ENCODE results near the gene CLIC3.

CLIC3 gene

DNA sequence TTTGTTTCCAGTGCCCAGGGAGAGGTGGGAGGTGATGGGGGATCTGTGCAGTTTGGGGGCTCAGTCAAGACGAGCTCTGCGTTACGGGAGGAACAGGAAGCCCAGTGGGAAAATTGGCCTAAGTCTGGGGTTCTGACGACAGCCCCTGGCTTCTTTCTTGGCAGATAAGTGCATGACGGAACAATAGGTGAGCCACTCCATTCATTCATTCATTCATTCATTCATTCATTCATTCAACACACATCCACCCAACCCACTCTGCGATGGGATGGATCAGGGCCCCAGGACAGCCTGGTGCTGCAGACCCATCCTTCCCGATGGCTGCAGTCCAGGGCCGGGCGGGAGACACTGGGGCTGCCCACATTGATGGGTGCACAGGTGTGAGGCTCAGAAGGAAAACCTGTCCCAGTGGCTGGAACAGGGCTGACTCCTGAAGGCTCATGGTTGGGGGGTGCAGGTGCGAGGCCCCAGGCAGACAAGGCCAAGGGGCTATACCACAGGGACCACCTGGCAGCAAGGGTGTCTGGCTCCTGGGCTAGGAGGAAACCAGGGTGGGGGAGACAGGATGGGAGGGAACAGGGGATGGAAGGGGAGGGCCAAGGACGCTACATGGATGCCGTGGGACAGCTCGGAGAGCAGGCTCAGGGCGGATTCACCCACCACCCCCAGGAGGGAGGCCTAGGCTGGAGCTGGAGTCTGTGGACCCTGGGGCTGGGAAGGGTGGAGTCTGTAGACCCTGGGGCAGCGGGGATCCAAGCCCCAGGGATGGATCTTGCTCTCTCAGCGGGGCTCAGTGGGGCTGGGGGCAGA is 15.5 kb downstream of the CLIC3 start:
- no peak for DNase-seq (ENCODE audit: low spot score)

- no peak for DNase-seq (ENCODE audit: low spot score)
Observed at GRCh38 chr9:136979769-136980587, 16.4 kb downstream of the CLIC3 start.

DNA sequence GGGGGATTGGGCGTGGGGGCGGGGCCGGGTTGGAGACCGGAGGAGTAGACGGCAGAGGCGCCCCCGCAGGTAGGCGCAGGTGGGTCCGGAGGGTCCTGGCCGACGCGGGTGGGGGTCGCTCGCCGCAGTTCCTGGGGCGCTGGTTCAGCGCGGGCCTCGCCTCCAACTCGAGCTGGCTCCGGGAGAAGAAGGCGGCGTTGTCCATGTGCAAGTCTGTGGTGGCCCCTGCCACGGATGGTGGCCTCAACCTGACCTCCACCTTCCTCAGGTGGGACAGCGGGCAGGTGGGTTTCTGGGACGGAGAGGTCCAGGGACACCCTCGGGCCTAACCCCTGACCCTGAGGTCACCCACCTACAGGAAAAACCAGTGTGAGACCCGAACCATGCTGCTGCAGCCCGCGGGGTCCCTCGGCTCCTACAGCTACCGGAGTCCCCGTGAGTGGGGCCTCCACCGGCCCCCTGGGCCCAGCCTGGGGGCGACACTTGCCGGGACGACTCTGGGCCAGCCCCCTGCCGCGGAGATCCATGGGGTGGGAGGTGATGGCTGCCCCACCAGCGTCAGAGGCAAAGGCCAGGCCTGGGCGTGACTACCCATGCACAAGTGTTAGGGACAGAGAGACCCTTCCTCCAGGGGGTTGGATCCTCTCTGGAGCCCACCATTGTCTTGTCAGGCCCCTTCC is 17.4 kb downstream of the CLIC3 start:
- no peak for DNase-seq (ENCODE audit: low spot score)

GRCh38 chr9:136978073-136978864 is 18.1 kb downstream of the CLIC3 start:
- DNase-seq (ENCODE audit: low spot score) = peak; percentile 78

DNA sequence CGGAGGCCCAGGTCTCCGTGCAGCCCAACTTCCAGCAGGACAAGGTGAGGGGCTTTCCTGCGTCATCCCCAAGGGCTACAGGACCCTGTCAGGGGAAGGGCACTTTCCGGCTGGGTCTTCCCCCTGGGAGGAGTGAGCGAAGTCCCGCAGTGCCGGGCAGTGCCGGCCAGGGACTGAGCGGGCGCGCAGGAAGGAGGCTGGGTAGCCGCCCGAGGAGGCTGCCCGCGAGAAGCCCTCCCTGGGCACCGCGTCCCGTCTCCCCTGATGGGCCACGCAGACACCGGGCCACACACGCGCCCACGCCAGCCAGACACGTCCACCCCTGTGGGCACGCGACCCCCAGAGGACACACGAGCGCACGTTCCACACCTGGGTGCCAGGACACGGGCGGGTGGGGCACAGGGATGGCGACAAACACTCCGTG is 18.7 kb downstream of the CLIC3 start:
- no peak for DNase-seq (ENCODE audit: low spot score)

GRCh38 chr9:136977223-136977622 is 19.1 kb downstream of the CLIC3 start, which contains the start of gene PTGDS:
Gene PTGDS (plus strand): TSS chr9:136977504. CDS start chr9:136977579, 75 bp downstream.
- DNase-seq (ENCODE audit: low spot score) = no peak

DNA sequence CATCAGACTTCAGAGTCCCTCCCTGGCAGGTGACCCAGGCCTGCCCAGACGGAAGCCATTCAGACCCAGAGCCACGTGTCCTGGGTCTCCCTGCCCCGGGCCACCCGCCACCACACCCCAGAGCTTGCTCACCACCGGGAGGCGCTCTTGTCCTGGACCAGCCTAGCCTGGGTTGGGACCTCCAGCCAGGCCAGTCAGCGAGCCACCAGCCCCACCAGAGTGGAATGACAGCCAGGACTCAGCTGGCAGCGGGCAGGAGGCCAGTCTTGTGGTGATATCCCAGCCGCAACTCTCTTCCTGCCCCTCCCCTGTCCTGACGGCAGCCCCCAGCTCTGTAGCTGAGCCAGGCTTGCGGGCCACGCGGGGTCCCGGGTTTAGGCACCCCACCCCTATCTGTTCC is 20.7 kb downstream of the CLIC3 start:
- DNase-seq (ENCODE audit: low spot score) = no peak

DNA sequence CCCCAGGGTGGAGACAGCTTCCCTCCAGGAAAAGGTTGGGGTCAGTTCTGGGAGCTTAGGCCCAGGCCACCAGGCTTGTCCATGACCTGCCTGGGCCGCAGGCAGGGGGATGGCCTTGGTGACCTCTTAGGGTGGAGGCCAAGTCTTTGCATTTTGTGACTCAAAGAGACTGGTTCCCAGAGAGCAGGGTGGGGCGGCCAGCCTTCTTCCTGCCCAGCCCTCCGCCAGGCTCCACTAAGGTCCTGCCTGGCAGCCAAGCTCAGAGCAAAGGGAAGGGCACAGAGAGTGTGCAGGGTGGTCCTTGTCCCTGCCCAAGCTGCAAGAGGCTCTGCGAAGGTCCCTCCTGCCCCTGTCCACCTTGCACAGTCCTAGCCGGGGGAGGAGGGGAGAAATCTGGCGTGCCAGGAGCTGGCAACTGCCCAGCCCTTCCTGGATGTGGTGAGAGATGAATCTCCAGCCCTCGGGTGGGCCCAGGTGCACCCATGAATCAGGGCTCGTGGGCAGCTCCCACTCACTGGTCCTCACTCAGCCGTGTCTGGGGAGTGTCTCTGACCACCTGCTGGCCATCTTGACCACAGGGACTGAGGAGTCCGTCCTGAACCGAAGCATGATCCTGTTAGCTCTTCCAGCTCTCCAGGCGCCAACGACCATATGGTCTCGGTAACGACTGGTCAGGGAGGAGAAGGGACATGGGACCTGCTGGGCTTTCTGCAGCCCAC is 21.4 kb downstream of the CLIC3 start:
- no peak for DNase-seq (ENCODE audit: low spot score)

GRCh38 chr9:136973618-136974617 is 22.4 kb downstream of the CLIC3 start:
- no peak for DNase-seq (ENCODE audit: low spot score)

DNA sequence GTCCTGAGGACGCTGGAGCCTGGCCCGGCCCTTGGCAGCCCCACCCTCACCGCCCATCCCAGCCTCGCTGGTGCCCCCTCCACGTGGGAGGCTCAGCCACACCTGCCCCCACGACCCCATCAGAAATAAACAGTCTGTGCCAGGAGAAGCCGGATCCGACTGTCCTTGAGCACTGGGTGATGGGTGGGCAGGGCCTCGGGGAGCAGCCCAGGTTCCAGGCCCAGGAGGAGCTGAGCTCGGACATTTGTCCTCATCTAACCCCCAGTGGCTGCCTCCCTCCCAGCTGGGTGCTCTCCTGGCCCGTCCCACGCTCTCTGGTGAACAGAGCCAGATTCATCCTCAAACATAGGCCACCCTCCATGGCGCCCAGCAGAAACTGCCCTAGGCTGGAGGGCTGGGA is 23.6 kb downstream of the CLIC3 start:
- DNase-seq (ENCODE audit: low spot score) = no peak

GRCh38 chr9:136972335-136972734 is 24.0 kb downstream of the CLIC3 start:
- DNase-seq (ENCODE audit: low spot score) = no peak

GRCh38 chr9:136971746-136972145 is 24.6 kb downstream of the CLIC3 start:
- DNase-seq (ENCODE audit: low spot score) = no peak

DNA sequence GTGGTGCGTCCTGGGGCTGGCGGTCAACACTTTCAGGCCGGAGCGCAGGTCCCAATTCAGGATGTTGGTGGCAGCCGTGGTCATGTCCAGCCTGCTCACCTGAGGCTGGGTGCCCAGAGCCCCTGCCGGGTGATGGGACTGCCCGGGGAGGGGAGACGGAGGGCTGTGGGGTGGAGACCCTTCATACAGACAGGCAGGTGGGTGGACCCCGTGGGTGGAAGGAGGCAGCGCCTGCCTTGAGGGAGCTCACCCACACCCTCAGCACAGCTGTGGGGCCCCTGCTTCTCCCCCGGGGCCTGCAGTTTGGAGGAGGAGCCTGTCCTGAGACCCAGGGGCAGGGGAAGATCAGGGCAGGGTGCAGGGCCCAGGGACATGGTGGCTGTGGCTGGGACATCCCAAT is 26.0 kb downstream of the CLIC3 start:
- no peak for DNase-seq (ENCODE audit: low spot score)

GRCh38 chr9:136969774-136970173 is 26.6 kb downstream of the CLIC3 start:
- no peak for DNase-seq (ENCODE audit: low spot score)

- DNase-seq (ENCODE audit: low spot score) = no peak
Observed at GRCh38 chr9:136969150-136969549, 27.2 kb downstream of the CLIC3 start.

- no peak for DNase-seq (ENCODE audit: low spot score)
Observed at GRCh38 chr9:136968333-136969127, 27.8 kb downstream of the CLIC3 start.

DNA sequence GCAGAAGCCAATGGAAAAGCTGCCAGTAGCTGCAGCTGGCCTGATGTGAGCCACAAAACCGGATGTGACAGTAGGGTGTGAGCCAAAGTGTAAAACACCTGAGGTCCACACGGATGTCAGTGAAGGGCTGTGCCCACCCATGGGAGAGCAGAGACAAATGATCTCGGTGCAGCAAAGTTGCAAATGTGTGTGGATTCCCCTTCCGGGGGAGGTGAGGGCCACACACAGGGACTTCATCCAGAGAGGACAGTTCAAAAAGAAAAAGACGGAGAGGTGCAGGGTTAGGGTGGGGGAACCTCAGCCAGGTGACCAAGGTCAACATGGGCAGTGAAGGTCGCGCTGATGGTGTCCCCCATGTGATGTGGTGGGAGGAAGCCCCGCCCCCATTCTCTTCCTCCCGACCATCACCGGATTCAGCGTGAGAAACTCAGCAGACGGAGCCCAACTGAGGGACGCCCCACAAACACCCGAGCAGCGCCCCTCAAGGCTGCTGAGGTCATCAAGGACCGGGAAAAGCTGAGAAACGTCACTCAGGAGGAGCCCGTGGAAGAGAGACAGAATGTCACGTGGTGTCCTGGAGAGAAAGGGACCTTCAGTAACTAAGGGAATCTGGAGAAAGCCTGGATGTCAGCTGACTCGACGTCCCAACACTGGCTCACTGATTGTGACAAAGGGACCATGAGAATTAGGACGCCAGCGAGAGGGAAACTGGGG is 30.4 kb downstream of the CLIC3 start:
- no peak for DNase-seq (ENCODE audit: low spot score)

DNA sequence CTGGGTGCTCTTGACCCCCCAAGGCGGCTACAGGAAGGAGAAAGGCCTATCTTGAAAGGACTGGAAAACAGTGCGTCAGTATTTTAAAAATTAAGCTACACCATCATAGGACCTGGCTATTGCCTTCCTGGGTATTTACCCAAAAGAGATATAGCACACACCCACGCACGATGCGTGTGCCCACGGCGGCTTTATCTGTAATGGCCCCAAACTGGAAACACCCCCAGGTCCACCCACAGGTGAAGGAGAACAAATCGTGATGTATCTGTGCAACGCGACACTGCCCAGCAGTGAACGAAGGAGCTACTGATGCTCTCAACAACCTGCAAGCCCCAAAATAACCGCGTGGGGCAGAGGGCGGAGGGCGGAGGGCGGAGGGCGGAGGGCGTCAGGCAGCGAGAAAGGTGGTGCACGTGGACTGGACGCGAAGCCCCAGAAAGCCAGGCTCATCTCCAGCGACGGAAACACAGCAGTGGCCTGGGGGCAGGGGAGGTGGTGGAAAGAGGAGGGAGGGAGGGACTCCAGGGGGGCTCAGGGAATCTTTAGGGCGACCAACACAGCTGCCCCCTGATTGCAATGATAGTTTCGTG is 31.4 kb downstream of the CLIC3 start:
- no peak for DNase-seq (ENCODE audit: low spot score)

Data from left forelimb (tissue), 1 donor.